Stimulated activated CD4-positive, alpha-beta T cell treated with anti-CD3 and anti-CD28 coated beads, Interleukin-1b, Interleukin-23, amount 100 ng/mL, for 24 hours (primary cell): Measurements from ENCODE around the gene OR4D10.

ENCODE experiments used
- DNase-seq, 4 experiments: peaks; one replicate each; pipeline ENCODE4 v3.0.0-alpha.2; 2020; ENCODE audit warnings: low read depth in 4 of 4, low spot score in 1 of 4

The OR4D10 gene

DNA sequence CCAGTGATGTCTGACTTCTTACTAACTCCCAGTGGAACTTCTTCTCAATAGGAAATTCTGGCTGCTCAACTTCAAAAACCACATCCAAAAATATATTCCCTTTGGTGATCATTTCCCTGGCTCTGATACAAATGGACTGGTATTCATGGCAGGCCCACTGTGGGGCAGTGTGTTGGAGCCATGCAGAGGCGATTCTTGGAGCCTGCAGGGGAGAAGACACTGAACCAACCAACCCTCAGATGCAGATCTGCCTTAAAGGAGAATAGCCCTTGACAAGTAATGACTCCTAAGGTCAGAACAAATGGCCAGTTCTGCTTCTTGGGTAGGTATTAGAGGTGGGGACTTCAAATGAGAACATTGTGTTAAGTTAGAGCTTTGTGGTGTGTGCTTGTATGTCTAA lies 50.4 kb downstream of the OR4D10 start:
- no peak for DNase-seq

DNA sequence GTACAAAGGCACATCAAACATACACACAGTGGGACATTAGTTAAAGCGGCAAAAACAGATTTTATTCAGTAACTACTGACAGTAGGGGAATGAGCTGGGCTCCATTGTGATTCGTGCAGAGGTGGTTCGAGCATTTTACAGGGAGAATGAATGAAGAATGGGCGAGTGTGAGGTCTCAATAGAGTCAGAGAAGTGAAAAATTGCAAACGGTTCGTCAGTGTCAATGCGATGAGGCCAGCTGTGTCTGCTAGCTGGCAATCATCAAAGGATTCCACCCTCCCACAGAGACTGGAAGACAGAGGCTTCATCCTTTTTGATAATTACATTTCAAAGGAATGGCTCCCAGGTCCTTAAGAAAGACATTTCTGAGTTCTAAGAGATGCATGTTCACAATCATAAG lies 55.6 kb downstream of the OR4D10 start:
- no peak for DNase-seq
